ENCODE results near the gene PTPRC.
A peak's percentile ranks its signal among the peaks of the same experiment; 100 is the strongest.

PTPRC gene

DNA sequence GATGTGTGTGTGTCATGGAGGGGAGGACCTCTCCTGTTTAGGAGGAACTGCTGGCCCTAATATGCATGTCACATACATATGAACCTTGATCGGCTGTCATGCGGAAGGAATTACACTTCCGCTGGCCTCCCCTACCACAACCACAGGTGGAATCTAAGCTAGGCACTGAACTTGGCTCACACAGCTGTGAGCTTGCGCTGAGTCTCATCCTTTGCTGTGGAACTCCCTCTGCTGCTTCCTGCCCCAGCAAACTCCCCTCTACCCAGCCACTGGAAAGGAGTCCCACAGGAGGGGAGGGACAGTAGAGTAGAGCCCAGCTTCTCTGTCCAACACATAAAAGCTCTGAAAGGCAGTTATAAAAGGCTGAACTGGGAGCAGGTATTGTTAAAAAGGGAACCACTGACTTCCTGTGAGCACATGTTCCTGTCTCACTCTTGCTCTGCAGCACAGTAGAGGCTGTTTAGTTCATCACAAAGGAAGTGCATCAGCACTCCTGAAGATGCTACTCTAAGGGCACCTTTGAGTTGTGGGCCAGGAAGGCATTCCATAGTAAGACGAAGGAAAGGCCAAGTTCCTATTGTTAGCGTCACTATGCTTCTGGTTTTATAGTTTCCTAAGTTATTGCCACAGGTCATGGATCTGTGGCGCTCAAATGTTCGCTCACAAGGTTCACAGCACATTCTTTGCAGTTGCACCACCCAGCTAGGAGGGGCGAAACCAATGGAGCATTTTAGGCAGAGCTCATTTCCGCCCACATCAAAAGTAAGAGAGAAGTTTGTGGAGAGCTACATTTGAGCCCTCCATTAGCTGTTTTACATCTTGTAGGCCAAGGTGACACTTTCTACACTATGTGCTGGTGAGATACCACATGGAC is 17.7 kb upstream of the PTPRC start:
- peak; percentile 32 to 64 for DNase-seq

GRCh38 chr1:198622001-198622400 is 16.8 kb upstream of the PTPRC start:
- no peak for DNase-seq

DNA sequence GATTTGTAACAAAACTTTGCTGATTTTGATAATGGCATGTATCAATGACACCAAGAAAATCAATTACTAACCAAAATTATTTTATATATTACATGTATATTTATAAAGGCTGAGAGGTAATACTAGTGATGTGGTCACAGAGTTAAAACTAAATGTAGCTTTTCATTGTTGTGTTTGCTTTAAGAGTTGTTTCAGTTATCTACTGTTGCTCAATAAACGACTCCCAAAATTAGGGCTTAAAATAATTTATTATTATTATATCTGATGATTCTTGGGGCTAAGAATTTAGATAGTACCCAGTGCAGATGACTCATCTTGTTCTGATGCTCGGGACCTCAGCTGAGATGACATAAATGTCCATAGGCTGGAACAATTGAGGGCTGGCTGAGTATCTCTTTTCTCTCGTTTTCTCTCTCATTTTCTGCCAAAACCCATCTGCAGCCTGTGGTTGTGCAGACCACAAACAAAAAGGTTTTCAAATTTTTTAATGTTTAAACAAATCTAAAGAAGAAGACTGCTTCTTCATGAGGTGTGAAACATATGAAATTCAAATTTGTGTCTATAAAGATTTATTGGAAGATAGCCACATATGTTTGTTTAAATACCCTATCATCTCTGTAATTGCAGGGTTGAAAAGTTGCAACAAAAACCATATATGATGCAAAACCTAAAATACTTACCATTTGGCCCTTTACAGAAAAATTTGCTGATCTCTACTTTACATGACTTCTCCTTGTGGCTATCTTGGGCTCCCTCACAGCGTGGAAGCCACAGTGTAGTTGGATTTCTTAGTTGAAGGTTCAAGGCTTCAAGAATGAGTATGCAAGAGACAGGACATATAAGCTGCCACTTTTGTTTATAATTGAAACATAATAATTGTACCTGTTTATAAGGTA is 14.8 kb upstream of the PTPRC start:
- no peak for DNase-seq

DNA sequence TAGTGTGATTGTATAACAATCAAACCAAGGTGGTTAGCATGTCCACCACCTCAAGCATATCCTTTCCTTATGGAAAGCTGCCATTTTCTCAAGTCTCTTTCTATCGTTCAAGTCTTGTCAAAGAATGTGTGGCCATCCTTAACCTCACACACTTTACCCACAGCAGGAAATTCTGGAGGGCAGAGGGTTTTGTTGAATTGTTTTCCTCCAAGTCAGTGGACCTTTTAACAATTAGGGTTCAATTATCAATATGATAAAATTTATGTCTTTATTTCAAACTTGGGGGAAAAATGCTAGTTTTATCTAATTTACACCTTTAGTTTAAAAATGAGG is 14.2 kb upstream of the PTPRC start:
- no peak for DNase-seq

GRCh38 chr1:198627436-198628066 is 11.3 kb upstream of the PTPRC start:
- DNase-seq, result no peak

GRCh38 chr1:198628067-198628455 is 10.8 kb upstream of the PTPRC start:
- no peak for DNase-seq

DNA sequence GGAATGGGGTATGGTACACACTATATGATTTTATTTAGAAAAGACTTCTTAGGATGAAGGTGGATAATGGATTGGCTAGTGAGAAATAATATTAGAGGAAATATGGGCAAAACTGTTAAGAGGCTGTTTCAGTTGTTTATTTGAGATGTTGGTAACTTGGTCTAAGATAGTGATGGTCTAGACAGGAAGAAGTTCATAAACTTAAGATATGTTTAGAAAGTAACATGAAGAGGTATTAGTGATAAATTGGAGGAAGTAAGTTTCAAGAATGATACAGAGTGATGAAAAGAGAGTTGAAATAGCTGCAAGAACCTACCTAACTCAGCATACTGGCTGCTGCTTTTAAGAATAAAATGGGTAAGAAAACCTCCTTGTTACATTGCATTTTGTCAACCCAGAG is 9.2 kb upstream of the PTPRC start:
- no peak for DNase-seq

- no peak for DNase-seq
These were observed 8.0 kb upstream of the PTPRC start for GRCh38 chr1:198630863-198631262.

- no peak for DNase-seq
These were observed 7.5 kb upstream of the PTPRC start for GRCh38 chr1:198631292-198631691.

DNA sequence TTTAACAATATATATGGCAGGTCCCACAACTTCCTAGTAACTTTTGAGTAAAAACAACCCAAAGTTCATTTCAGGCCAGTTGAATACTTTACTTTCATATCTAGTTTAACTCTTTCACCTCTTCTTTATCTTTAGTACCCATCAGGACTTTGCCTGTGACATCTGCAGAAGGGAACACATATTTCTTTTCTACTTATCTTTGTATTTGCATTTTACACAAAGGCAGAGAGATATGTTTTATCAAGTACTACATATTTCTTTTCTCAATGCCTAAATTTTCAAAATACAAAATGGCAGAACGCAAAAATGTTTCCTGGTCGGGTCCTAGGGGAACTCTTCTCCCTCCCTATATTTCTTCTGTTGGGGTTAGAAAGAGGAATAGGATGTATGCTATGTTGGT is 6.8 kb upstream of the PTPRC start:
- DNase-seq, result no peak

DNA sequence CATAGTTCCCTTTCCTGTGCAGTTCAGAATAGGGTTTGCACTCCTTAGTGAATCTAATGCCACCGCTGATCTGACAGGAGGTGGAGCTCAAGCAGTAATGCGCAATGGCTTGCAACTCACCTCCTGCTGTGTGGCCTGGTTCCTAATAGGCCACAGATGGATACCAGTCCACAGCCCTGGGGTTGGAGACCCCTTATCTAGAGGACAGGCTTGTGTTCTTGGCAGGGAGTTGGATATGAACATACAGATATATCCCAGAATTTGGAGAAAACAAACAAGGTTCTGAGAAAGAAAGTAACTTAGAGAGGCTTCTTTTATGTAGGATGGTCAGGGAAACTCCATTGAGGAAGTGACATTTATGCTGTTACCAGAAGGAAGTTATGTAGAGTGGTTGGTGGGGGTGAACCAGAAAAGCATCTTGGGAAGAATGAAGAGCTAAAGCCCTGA is 5.1 kb upstream of the PTPRC start:
- no peak for DNase-seq

DNA sequence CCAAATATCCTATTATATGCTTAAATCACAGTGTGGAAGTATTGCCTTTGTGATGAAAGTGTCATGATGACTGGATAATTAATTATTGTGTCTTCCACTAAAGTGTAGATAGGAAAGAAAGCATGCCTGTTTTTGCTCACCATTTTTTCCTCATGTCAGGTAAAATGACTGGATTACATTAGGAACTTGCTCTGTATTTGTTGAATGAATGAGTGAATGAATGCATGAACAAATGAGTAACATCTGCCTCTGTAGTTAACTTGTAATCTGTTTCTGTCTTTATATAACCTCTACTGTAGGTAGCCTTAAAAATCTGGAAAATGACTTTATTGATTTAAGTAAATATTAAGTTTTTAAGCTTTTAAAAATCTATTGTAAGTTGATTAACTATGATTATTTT is 2.9 kb upstream of the PTPRC start:
- no peak for DNase-seq

- no peak for DNase-seq
These were observed 2.4 kb upstream of the PTPRC start for GRCh38 chr1:198636391-198636790.

- no peak for DNase-seq
These were observed 1.7 kb upstream of the PTPRC start for GRCh38 chr1:198637157-198637556.

DNA sequence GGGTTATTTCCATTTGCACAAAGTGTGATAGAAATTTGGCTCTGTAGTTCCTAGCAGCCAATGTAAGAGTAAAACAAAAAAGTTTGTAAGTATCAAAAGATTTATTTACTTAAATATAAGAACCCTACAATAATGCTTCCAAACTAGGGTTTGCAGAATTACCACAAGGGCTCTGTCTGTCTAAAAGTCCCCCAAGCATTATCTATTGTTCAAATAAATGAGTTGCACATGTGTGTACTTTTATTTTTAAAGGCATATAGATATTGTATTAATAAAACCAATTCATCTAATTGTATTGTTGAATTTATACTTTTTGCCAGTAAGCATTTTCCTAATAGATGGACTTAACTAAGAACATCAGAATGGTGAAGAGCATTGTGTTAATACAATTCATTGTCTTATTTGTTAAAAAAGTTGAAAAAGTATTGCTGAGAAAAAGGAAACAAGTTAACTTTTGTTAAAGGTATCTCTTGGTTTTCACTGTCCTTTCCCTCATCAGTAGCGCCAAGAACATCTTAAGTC is 863 bp upstream of the PTPRC start:
- no peak for DNase-seq

DNA sequence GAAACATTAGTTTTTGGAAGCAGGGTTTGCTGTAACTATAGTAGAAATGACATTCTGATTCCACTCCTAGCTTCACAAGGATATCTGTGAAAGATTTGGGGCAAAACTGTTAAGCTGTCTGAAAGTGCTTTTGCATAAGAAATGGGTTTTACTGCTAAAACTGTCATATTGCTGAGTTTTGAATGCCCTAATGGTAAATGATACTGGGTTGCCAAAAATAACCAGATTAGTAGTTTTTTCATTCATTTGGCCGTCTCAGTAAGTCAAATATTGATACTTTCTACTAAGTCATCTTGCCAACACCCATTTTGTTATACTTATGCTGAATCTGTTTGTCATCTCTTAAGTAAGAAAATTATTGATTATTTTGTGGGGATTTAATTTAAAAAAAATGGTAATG is 399 bp upstream of the PTPRC start:
- no peak for DNase-seq

- DNase-seq, result no peak
These were observed 867 bp downstream of the PTPRC start for GRCh38 chr1:198639671-198640143.

GRCh38 chr1:198640174-198640573 is 1.3 kb downstream of the PTPRC start:
- no peak for DNase-seq

- DNase-seq, result no peak
These were observed 2.7 kb downstream of the PTPRC start for GRCh38 chr1:198641501-198641900.

GRCh38 chr1:198641966-198642668 is 3.3 kb downstream of the PTPRC start:
- no peak for DNase-seq

DNA sequence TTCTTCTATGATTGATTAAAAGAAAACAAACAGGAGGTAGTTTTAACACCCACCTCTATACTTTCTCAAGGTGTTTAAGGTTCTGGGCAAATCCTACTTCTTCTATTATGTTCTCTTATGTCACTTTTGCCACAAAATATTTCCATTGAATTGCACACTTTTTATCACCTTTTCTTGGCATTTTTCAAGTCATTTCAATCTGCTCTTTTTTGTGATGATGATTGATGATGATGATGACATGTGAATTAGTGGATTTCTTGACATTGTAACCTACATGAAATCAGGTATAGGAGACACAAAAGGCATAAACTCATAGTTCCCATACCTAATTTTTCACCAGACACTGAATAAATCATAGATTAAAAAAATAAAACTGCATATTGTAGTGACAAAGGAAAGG is 4.1 kb downstream of the PTPRC start:
- DNase-seq, result no peak

DNA sequence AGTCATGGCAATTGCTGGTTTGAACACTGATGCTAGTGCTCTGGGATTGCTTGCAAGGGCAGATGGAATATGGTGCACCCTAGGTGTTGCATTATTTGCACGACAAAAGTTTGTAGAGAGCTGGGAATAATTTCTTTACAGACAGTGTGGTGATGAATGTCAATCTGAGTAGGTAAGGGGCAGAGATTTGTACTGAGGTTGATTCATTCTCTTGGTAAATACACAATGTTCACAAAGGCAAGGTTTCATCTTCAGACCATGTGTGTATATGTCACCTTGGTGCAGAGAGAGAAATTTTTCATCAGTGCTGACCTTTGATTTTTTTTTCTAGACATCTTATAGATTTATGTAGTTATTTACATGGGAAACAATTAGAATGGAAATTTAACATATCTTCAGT is 5.0 kb downstream of the PTPRC start:
- no peak for DNase-seq

DNA sequence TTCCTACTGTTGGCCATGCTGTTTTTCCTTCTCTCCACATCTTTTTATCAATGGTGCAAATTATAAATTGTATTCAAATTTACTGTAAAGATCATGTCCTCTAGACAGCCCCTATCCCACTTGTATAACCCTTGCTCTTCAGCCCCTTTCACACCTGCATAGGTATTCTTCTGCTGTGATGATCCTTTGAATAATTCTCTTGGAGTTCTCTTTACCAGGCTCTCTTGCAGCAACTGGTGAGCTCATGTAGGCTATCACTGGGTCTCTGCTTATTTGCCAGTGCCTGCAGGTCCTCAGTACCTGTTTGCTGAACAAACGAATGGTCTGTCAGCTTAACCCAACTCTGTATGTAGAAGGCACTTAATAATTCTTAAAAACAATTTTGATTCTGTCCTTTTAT is 8.2 kb downstream of the PTPRC start:
- no peak for DNase-seq

Measured in stimulated activated CD4-positive, alpha-beta T cell treated with anti-CD3 and anti-CD28 coated beads, Interleukin-4, amount 100 ng/mL, for 4 hours (primary cell).